Liver (tissue), 9 donors: ENCODE measurements around the gene CNP. TPM values are rescaled to one million over a fixed set of nuclear protein-coding genes. Genes with fewer than 3 reads are reported as not detected.

Experiments
- DNase-seq: peaks from one replicate; pipeline ENCODE4 v3.0.0-alpha.2; 2017; ENCODE audit warnings: low spot score
- H3K27ac ChIP-seq, 2 donors: one replicate each; pipeline ENCODE4 v1.7.0; 2013; ENCODE audit warnings: inconsistent platforms in 2 of 2, low read length in 2 of 2, control low read depth in 1 of 2, low read depth in 1 of 2, mild to moderate bottlenecking in 1 of 2
- H3K27me3 ChIP-seq, 4 donors: one replicate each; pipeline versions ENCODE4 v1.6.1 to v1.7.0; 2013; ENCODE audit warnings: low read length in 3 of 4, inconsistent platforms in 1 of 4, mild to moderate bottlenecking in 1 of 4, moderate library complexity in 1 of 4; ENCODE audit not compliant: control insufficient read depth in 4 of 4, insufficient read depth in 4 of 4
- H3K36me3 ChIP-seq, 4 donors: one replicate each; pipeline versions ENCODE4 v1.6.1 to v1.7.0; 2013; ENCODE audit warnings: low read length in 3 of 4, mild to moderate bottlenecking in 3 of 4, low read depth in 1 of 4, moderate library complexity in 1 of 4; ENCODE audit not compliant: control insufficient read depth in 4 of 4, insufficient read depth in 3 of 4
- H3K4me1 ChIP-seq, 4 donors: one replicate each; pipeline versions ENCODE4 v1.6.1 to v1.7.0; 2013; ENCODE audit warnings: low read length in 3 of 4, mild to moderate bottlenecking in 3 of 4, moderate library complexity in 1 of 4; ENCODE audit not compliant: control insufficient read depth in 4 of 4, insufficient read depth in 4 of 4
- H3K4me3 ChIP-seq, 3 donors: one replicate each; pipeline versions ENCODE4 v1.6.1 to v1.7.0; 2013; ENCODE audit warnings: low read length in 3 of 3, control low read depth in 1 of 3, low read depth in 1 of 3, mild to moderate bottlenecking in 1 of 3
- H3K9ac ChIP-seq, 2 donors: one replicate each; pipeline ENCODE4 v1.7.0; 2013; ENCODE audit warnings: low read length in 2 of 2, mild to moderate bottlenecking in 2 of 2, moderate library complexity in 2 of 2, control low read depth in 1 of 2, low read depth in 1 of 2
- H3K9me3 ChIP-seq, 4 donors: one replicate each; pipeline versions ENCODE4 v1.6.1 to v1.7.0; 2013; ENCODE audit warnings: low read length in 3 of 4; ENCODE audit not compliant: control insufficient read depth in 4 of 4
- ATF3 ChIP-seq: IDR thresholded peaks from 2 replicates; pipeline ENCODE4 v1.6.1; 2016; ENCODE audit warnings: antibody characterized with exemption
- CTCF ChIP-seq: fragments of 150-350 bp; IDR thresholded peaks from 2 replicates; pipeline ENCODE4 v1.5.1; 2017; ENCODE audit warnings: improper control_type of control experiment, low read depth, low read length; ENCODE audit not compliant: missing input control
- EGR1 ChIP-seq, 2 donors: IDR thresholded peaks; 2 replicates each; pipeline ENCODE4 v1.6.1; 2016 to 2018; ENCODE audit warnings: antibody characterized with exemption in 2 of 2, low read depth in 2 of 2
- FOXA1 ChIP-seq: IDR thresholded peaks from 2 replicates; pipeline ENCODE4 v1.6.1; 2016; ENCODE audit warnings: antibody characterized with exemption
- FOXA2 ChIP-seq: IDR thresholded peaks from 2 replicates; pipeline ENCODE4 v1.6.1; 2016; ENCODE audit warnings: antibody characterized with exemption
- GABPA ChIP-seq, 2 donors: IDR thresholded peaks in 1 of 2; conservative IDR thresholded peaks in 1 of 2; 2 replicates each; pipeline ENCODE4 v1.6.1; 2016; ENCODE audit warnings: antibody characterized with exemption in 2 of 2, mild to moderate bottlenecking in 1 of 2, moderate library complexity in 1 of 2
- HNF4A ChIP-seq, 2 donors: conservative IDR thresholded peaks; 2 replicates each; pipeline ENCODE4 v1.6.1; 2016; ENCODE audit warnings: antibody characterized with exemption in 2 of 2, mild to moderate bottlenecking in 2 of 2
- HNF4G ChIP-seq: IDR thresholded peaks from 2 replicates; pipeline ENCODE4 v1.6.1; 2016; ENCODE audit warnings: antibody characterized with exemption
- JUND ChIP-seq, 2 donors: IDR thresholded peaks; 2 replicates each; pipeline ENCODE4 v1.6.1; 2016; ENCODE audit warnings: antibody characterized with exemption in 2 of 2
- MAX ChIP-seq: IDR thresholded peaks from 2 replicates; pipeline ENCODE4 v1.6.1; 2016; ENCODE audit warnings: antibody characterized with exemption
- RAD21 ChIP-seq, 2 donors: IDR thresholded peaks; 2 replicates each; pipeline ENCODE4 v1.6.1; 2016; ENCODE audit warnings: antibody characterized with exemption in 2 of 2, mild to moderate bottlenecking in 2 of 2
- RXRA ChIP-seq, 2 donors: IDR thresholded peaks; 2 replicates each; pipeline ENCODE4 v1.6.1; 2017 to 2018; ENCODE audit warnings: antibody characterized with exemption in 2 of 2, mild to moderate bottlenecking in 1 of 2
- SP1 ChIP-seq: IDR thresholded peaks from 2 replicates; pipeline ENCODE4 v1.6.1; 2018; ENCODE audit warnings: antibody characterized with exemption, mild to moderate bottlenecking
- YY1 ChIP-seq: IDR thresholded peaks from 2 replicates; pipeline ENCODE4 v1.6.1; 2016; ENCODE audit warnings: antibody characterized with exemption, mild to moderate bottlenecking
- ZBTB33 ChIP-seq: IDR thresholded peaks from 2 replicates; pipeline ENCODE4 v1.6.1; 2016; ENCODE audit warnings: antibody characterized with exemption
- WGBS: extraction: QIAGEN DNeasy Blood & Tissue Kit; methylation state at CpG from one replicate; pipeline ENCODE4 v1.1.7; 2013; 5-methylcytosine and 5-hydroxymethylcytosine counted together
- polyA plus RNA-seq, 2 donors: library from polyadenylated mRNA; stranded (reverse) in 1 of 2; unstranded in 1 of 2; fragments of 200-250 nt in 1 of 2; fragments of >200 nt in 1 of 2; fragmentation: Nextera tagmentation in 1 of 2; extraction: Ambion mirVana in 1 of 2; gene quantifications; one replicate each; pipeline versions ENCODE4 v1.2.1 to v1.2.3, GENCODE V29; 2013 to 2015
- total RNA-seq, 2 donors: library from RNA; depleted of rRNA; stranded (reverse); fragments of >200 nt; gene quantifications; one replicate each; pipeline ENCODE4 v1.2.3, GENCODE V29; 2014
- donor health status: healthy.
- donor health status: healthy.
- donor health status: healthy.
- donor health status: healthy.
- donor health status: healthy.

Gene CNP
- total and polyA plus RNA-seq, 4 donors = 25.3 to 38.3 (median 30.2) TPM

- 80% methylated on average over 5 of the region's 5 CpGs for WGBS
- Histone ChIP-seq H3K9ac (no peak overlapping the region), H3K9me3 (no peaks in the 10 kb centered on the region)
Observed at GRCh38 chr17:41962111-41962510, 4.5 kb upstream of the CNP start.

GRCh38 chr17:41962768-41963434, 3.7 kb upstream of the CNP start:
- Histone ChIP-seq H3K9ac (no peak overlapping the region), H3K27ac (no peak overlapping the region), H3K27me3 (no peaks in the 10 kb centered on the region), H3K9me3 (no peaks in the 10 kb centered on the region), H3K36me3 (no peaks in the 10 kb centered on the region), H3K4me1 (peaks cover 0 to 27% (median 13%) of the 10 kb centered on the region in 4 donors), H3K4me3 (no peak overlapping the region)
- TF ChIP-seq ZBTB33 = no peak
- peak; percentile 89 for TF ChIP-seq CTCF
- TF ChIP-seq YY1 = no peak
- no peak for TF ChIP-seq HNF4G
- no peak for TF ChIP-seq FOXA2
- peak; percentile 88 to 93 for TF ChIP-seq RAD21 (IDR thresholded peaks at IDR 0.05)
- no peak for TF ChIP-seq JUND (IDR thresholded peaks at IDR 0.05)
- TF ChIP-seq FOXA1 = no peak
- DNase-seq = peak; percentile 80
- WGBS = 23% methylated on average over 9 of the region's 9 CpGs

More at GRCh38 chr17:41962111-41962510, 4.5 kb upstream of the CNP start:
- no peak for DNase-seq
- no peaks in the 10 kb centered on the region for H3K36me3 ChIP-seq
- H3K4me3 ChIP-seq = no peak overlapping the region
- H3K27ac ChIP-seq = no peak overlapping the region
- no peaks in the 10 kb centered on the region for H3K27me3 ChIP-seq
- no peak for TF ChIP-seq MAX
- H3K4me1 ChIP-seq = peaks cover 0 to 20% (median 7%) of the 10 kb centered on the region in 4 donors

- 6% methylated on average over 18 of the region's 18 CpGs for WGBS
- no peaks in the 10 kb centered on the region for H3K27me3 ChIP-seq
- peaks cover 0 to 9% (median 5%) of the 10 kb centered on the region in 4 donors for H3K36me3 ChIP-seq
- H3K27ac ChIP-seq = peak overlapping the region; percentile 87 to 88
- peak; percentile 72 for DNase-seq
- peak overlapping the region; percentile 30 to 63 for H3K9ac ChIP-seq
- peak overlapping the region; percentile 53 to 94 (median 89) for H3K4me3 ChIP-seq
- TF ChIP-seq HNF4G (no peak), ATF3 (no peak), MAX (no peak), RAD21 (IDR thresholded peaks at IDR 0.05) (peak in 1 of 2 donors; percentile 52), HNF4A (conservative IDR thresholded peaks at IDR 0.05) (no peak), CTCF (no peak), ZBTB33 (peak; percentile 49), RXRA (IDR thresholded peaks at IDR 0.05) (peak; percentile 7 to 38), SP1 (peak; percentile 41), EGR1 (IDR thresholded peaks at IDR 0.05; ENCODE audit: low read depth in 2 of 2) (no peak), JUND (IDR thresholded peaks at IDR 0.05) (no peak), GABPA (IDR thresholded peaks at IDR 0.05 in 1 of 2, conservative IDR thresholded peaks at IDR 0.05 in 1 of 2) (no peak), YY1 (peak; percentile 61)
- H3K9me3 ChIP-seq = no peaks in the 10 kb centered on the region
- H3K4me1 ChIP-seq = peaks cover 0 to 31% (median 22%) of the 10 kb centered on the region in 4 donors
Observed at GRCh38 chr17:41965694-41966462, 717 bp upstream of the CNP start.
